Mesenteric fat pad (tissue), 1 donor: ENCODE measurements around the gene NSD1. TPM values are rescaled to one million over a fixed set of nuclear protein-coding genes. Genes with fewer than 3 reads are reported as not detected.

Experiments
- DNase-seq: peaks from one replicate; pipeline ENCODE4 v3.0.0-alpha.2; 2020; ENCODE audit warnings: low spot score
- total RNA-seq: library from RNA; stranded (reverse); fragmentation: NEBNext Ultra II Directional; extraction: Animal tissue kit (Norgen Biotek cat#: 25700); gene quantifications from one replicate; pipeline ENCODE4 v1.2.1, GENCODE V29; 2021
- donor health status: DM: yes; HTN: yes; CAD: no.

The NSD1 gene
- total RNA-seq, 1 donor from 2014 or later: 74.6 TPM

GRCh38 chr5:177175336-177175735 is 41.8 kb downstream of the NSD1 start:
- peak; percentile 14 for DNase-seq

DNA sequence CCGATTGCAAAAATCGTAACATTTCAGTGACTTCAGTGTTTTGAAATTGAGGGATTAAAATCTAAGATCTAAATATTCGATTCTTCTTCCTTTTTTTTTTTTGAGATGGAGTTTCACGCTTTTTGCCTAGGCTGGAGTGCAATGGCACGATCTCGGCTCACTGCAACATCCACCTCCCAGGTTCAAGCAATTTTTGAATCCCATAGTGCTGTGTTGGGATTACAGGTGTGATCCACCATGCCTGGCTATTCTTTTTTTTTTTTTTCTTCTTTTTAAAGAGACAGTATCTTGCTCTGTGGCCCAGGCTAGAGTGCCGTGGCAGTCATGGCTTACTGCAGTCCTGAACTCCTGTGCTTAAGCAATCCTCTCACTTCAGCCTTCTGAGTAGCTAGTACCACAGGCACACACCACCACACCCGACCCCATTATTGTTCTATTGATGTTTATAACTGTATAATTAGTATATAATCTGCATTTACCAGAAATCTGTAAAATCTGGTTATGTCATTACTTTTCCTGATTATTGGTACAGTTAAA is 42.7 kb downstream of the NSD1 start:
- peak; percentile 20 for DNase-seq

DNA sequence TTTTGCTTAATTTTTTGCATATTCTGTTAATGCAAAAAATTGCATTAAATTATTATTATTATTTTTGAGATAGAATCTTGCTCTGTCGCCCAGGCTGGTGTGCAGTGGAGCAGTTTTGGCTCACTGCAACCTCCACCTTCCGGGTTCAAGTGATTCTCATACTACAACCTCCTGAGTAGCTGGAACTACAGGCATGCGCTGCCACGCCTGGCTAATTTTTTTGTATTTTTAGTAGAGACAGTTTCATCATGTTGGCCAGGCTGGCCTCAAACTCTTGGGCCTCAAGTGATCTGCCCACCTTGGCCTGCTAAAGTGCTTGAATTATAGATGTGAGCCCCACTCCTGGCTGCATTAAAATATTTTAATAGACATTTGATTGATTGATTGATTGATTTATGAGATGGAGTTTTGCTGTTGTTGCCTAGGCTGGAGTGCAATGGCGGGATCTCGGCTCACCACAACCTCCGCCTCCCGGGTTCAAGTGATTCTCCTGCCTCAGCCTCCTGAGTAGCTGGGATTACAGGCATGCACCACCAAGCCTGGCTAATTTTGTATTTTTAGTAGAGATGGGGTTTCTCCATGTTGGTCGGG is 44.4 kb downstream of the NSD1 start:
- peak; percentile 20 for DNase-seq

GRCh38 chr5:177178733-177179304 is 45.2 kb downstream of the NSD1 start:
- no peak for DNase-seq

- no peak for DNase-seq
Observed at GRCh38 chr5:177179431-177179830, 45.9 kb downstream of the NSD1 start.

GRCh38 chr5:177183142-177183541 is 49.6 kb downstream of the NSD1 start:
- no peak for DNase-seq

- DNase-seq: no peak
Observed at GRCh38 chr5:177183766-177184360, 50.3 kb downstream of the NSD1 start.

GRCh38 chr5:177185993-177186392 is 52.4 kb downstream of the NSD1 start:
- DNase-seq: no peak

GRCh38 chr5:177186645-177187044 is 53.1 kb downstream of the NSD1 start:
- DNase-seq: peak; percentile 26

GRCh38 chr5:177188775-177189174 is 55.2 kb downstream of the NSD1 start:
- DNase-seq: no peak

DNA sequence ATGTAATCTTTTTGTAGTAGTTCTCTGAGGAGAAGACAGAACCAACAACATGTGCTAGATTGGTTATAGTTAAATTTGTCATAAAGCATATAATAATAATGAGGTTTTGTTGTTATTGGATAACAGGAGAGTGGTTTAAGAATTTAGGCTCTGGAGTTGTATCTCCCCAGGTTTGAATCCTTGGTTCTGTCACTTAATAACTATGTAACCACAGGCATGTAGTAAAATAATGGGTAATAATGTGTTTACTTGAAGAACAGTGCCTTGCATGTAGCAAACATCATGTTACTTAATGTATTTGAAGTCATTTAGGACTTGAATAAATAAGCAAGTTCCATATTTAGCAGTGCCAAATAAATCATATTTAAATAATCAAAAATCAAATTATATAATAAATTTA is 55.8 kb downstream of the NSD1 start:
- no peak for DNase-seq

DNA sequence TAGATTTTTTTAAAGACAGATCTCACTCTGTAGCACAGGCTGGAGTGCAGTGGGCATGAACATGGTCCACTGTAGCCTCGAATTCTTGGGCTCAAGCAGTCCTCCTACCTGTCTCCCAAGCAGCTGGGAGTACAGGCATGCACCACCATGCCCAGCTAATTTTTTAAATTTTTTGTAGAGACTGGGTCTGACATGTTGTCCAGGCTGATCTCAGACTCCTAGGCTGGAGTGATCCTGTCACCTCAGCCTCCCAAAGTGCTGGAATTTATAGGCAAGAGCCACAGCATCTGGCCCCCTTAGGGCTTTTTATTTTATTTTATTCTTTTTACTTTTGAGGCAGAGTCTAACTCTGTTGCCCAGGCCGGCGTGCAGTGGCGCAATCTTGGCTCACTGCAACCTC is 56.4 kb downstream of the NSD1 start:
- DNase-seq: no peak

GRCh38 chr5:177194268-177194667 is 60.7 kb downstream of the NSD1 start:
- no peak for DNase-seq

DNA sequence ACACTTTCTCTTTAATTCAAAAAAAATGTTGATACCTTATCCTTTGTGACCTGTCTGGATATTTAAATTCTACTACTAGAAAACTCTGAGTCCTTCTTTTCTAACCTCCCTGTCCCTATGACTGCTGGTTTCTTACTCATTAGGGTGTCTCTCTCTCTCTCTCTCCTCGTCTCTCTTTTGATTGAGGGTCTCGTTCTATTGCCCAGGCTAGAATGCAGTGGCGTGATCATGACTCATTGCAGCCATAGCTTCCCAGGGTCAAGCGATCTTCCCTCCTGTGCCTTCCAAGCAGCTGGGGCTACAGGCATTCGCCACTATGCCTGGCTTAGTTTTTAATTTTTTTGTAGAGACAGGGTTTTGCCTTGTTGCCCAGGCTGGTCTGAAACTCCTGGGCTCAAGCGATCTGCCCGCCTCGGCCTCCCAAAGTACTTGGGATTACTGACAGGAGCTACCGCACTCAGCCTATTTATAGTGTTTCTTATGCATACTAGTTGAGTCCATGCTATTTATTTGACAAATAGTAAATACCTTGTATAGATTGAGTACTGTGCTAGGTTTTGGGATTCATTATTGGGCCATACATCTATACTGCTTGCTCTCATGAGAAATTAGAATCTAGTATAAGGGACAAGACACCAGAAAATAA is 61.9 kb downstream of the NSD1 start:
- DNase-seq: no peak

GRCh38 chr5:177198738-177199137 is 65.2 kb downstream of the NSD1 start:
- no peak for DNase-seq

- DNase-seq: no peak
Observed at GRCh38 chr5:177204281-177204680, 70.7 kb downstream of the NSD1 start.

DNA sequence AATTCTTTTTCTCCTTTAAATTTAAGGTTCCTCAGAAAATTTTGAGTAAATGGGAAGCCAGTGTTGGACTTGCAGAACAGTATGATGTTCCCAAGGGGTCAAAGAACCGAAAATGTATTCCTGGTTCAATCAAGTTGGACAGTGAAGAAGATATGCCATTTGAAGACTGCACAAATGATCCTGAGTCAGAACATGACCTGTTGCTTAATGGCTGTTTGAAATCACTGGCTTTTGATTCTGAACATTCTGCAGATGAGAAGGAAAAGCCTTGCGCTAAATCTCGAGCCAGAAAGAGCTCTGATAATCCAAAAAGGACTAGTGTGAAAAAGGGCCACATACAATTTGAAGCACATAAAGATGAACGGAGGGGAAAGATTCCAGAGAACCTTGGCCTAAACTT is 76.0 kb downstream of the NSD1 start:
- DNase-seq: no peak

DNA sequence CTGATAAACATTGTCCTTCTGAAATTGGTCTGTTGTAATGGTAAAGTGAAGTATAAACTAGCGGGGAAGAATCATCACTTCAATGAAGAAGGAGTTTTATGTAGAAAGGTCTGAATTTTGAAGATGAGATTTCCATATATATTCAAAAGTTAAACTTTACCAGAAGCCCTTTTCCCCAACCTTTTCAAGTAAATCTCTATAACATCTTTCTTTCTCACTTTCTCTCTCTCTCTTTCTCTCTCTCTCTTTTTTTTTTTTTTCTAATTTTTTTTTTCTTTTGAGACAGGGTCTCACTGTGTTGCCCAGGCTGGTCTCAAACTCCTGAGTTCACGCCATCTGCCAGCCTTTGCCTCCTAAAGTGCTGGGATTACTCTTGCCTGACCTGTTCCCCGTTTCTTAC is 78.7 kb downstream of the NSD1 start:
- no peak for DNase-seq

GRCh38 chr5:177220576-177220975 is 87.0 kb downstream of the NSD1 start:
- DNase-seq: no peak

GRCh38 chr5:177222269-177222668 is 88.7 kb downstream of the NSD1 start:
- DNase-seq: no peak

GRCh38 chr5:177225798-177226197 is 92.2 kb downstream of the NSD1 start:
- DNase-seq: no peak

DNA sequence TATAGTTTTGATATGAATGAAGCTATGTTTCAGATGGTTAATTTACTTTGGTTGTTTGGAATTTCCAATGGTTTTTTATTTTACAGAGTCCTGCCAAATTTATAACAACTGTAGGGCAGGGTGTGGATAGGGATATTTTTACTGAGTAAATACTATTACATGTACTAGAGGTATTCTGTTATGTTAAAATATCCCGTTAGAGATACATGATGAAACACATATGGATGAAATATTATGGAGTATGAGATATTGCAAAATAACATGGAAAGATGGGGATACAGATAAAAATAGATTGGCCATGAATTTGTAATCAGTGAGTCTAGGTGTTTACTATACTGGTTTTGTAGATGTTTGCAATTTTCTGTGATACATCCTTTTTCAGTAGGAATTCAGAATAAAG is 93.3 kb downstream of the NSD1 start:
- no peak for DNase-seq
